UCSD-AML1 (cell line): ENCODE results near the gene FYTTD1.

Experiments used
- DNase-seq: peaks from one replicate; lab custom pipeline; 2025; ENCODE audit not compliant: unreplicated experiment; lab: John Stamatoyannopoulos, UW

Gene FYTTD1

GRCh38 chr3:197833930-197834715, 84.4 kb downstream of the FYTTD1 start:
- no peak for DNase-seq

DNA sequence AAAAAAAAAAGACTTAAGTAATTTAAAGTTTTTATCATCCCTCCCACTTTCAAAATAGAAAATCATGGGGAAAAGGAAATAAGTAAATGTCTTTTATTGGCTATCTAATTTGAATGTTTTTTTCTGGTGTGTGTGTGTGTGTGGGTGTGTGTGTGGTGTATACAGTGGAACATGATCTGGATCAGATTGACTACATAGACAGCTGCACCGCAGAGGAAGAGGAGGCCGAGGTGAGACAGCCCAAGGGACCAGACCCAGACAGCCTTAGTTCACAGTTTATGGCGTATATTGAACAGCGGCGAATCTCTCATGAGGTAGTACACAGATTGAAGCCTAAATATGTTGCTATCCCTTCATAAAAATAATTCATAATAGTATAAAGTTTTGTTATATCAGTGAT, 85.8 kb downstream of the FYTTD1 start:
- DNase-seq: no peak

GRCh38 chr3:197836244-197836643, 86.6 kb downstream of the FYTTD1 start:
- no peak for DNase-seq
